ENCODE results near the gene SLC15A4. TPM values are rescaled to one million over a fixed set of nuclear protein-coding genes. Genes with fewer than 3 reads are reported as not detected.

Gene SLC15A4
- total RNA-seq, 2 donors from 2014 or later, result 28.2 to 39.5 TPM

- H3K9ac ChIP-seq (ENCODE audit: extremely low read depth, low read length, poor library complexity, severe bottlenecking), result no peak overlapping the region
- H3K4me3 ChIP-seq (ENCODE audit: low read length), result no peak overlapping the region
- Mint-ChIP-seq H3K4me1 (no peaks in the 10 kb centered on the region), H3K9me3 (peaks cover 11% of the 10 kb centered on the region), H3K27me3 (ENCODE audit: insufficient read depth) (peaks cover 3% of the 10 kb centered on the region), H3K4me3 (no peak overlapping the region), H3K36me3 (ENCODE audit: low read depth) (peaks cover 5% of the 10 kb centered on the region), H3K27ac (no peak overlapping the region)
- no peaks in the 10 kb centered on the region for H3K36me3 ChIP-seq (ENCODE audit: control insufficient read depth, insufficient read depth, low read length)
- H3K4me1 ChIP-seq (ENCODE audit: control insufficient read depth, insufficient read depth, low read length), result no peaks in the 10 kb centered on the region
- H3K27me3 ChIP-seq (ENCODE audit: control insufficient read depth, insufficient read depth, low read length, poor library complexity, severe bottlenecking), result no peaks in the 10 kb centered on the region
- H3K27ac ChIP-seq (ENCODE audit: low read depth, low read length), result no peak overlapping the region
- no peak for TF ChIP-seq CTCF (conservative IDR thresholded peaks at IDR 0.05)
- no peaks in the 10 kb centered on the region for H3K9me3 ChIP-seq (ENCODE audit: control insufficient read depth, low read length)
- WGBS, 2 experiments (ENCODE audit: insufficient coverage in 1 of 2, insufficient read length in 1 of 2), result 87 to 96% methylated on average over 3 to 7 of the region's 7 CpGs
- DNase-seq, result no peak
Observed at GRCh38 chr12:128743916-128744315, 79.8 kb downstream of the SLC15A4 start.

Other genes with a start within 250 kb of the SLC15A4 start
- 10 to 100 TPM; 23.8 to 25.4 TPM for gene GLT1D1, start 29.5 kb upstream of the SLC15A4 start, total RNA-seq